Measurements from ENCODE around the gene FGF7. TPM values are rescaled to one million over a fixed set of nuclear protein-coding genes. Genes with fewer than 3 reads are reported as not detected.

Gene FGF7
- total RNA-seq, 4 donors from 2014 or later = 1.1 to 29.4 (median 8.6) TPM

GRCh38 chr15:49415149-49415548 is 7.9 kb upstream of the FGF7 start:
- H3K4me1 ChIP-seq = no peaks in the 10 kb centered on the region
- no peaks in the 10 kb centered on the region for H3K27me3 ChIP-seq
- intact Hi-C loops (cut with DNase I) = no loop called here
- H3K27ac ChIP-seq = no peak overlapping the region
- H3K4me3 ChIP-seq = no peak overlapping the region
- DNase-seq = no peak
- H3K36me3 ChIP-seq = no peaks in the 10 kb centered on the region
- H3K9me3 ChIP-seq = no peaks in the 10 kb centered on the region
- TF ChIP-seq POLR2A (IDR thresholded peaks at IDR 0.05) (no peak), CTCF (IDR thresholded peaks at IDR 0.05) (no peak)

GRCh38 chr15:49415638-49416037 is 7.4 kb upstream of the FGF7 start:
- Histone ChIP-seq H3K27ac (no peak overlapping the region), H3K4me1 (no peaks in the 10 kb centered on the region), H3K36me3 (no peaks in the 10 kb centered on the region), H3K9me3 (no peaks in the 10 kb centered on the region), H3K27me3 (no peaks in the 10 kb centered on the region), H3K4me3 (no peak overlapping the region)
- intact Hi-C loops (cut with DNase I) = no loop called here
- TF ChIP-seq CTCF (IDR thresholded peaks at IDR 0.05) = no peak
- no peak for TF ChIP-seq POLR2A (IDR thresholded peaks at IDR 0.05)
- 39 to 46% methylated on average over 1 of the region's 1 CpG for WGBS, 2 donors
- no peak for DNase-seq

GRCh38 chr15:49418811-49419210 is 4.2 kb upstream of the FGF7 start:
- intact Hi-C loops (cut with DNase I) = no loop called here
- Histone ChIP-seq H3K9me3 (no peaks in the 10 kb centered on the region), H3K36me3 (no peaks in the 10 kb centered on the region), H3K27me3 (no peaks in the 10 kb centered on the region), H3K4me1 (peaks cover 0 to 12% (median 0%) of the 10 kb centered on the region in 3 donors), H3K27ac (no peak overlapping the region), H3K4me3 (no peak overlapping the region)
- no peak for DNase-seq
- no peak for TF ChIP-seq POLR2A (IDR thresholded peaks at IDR 0.05)
- TF ChIP-seq CTCF (IDR thresholded peaks at IDR 0.05) = no peak
- 69 to 96% methylated on average over 1 of the region's 1 CpG for WGBS, 2 donors

- Histone ChIP-seq H3K9me3 (no peaks in the 10 kb centered on the region), H3K36me3 (no peaks in the 10 kb centered on the region), H3K4me3 (peak overlapping the region in 2 of 4 donors; percentile 27 to 63), H3K27ac (peak overlapping the region in 3 of 4 donors; percentile 63 to 67 (median 63)), H3K4me1 (peaks cover 0 to 12% (median 0%) of the 10 kb centered on the region in 3 donors), H3K27me3 (no peaks in the 10 kb centered on the region)
- no peak for DNase-seq
- TF ChIP-seq CTCF (IDR thresholded peaks at IDR 0.05) (peak; percentile 47 to 89 (median 78)), POLR2A (IDR thresholded peaks at IDR 0.05) (no peak)
- intact Hi-C loops (cut with DNase I) = no loop called here
- WGBS, 2 donors = 13 to 33% methylated on average over 9 of the region's 9 CpGs
These were observed 1.1 kb upstream of the FGF7 start for GRCh38 chr15:49421991-49422390.

GRCh38 chr15:49423901-49424550 is 984 bp downstream of the FGF7 start:
- no peak for DNase-seq
- H3K36me3 ChIP-seq = no peaks in the 10 kb centered on the region
- 53 to 57% methylated on average over 6 of the region's 6 CpGs for WGBS, 2 donors

More at GRCh38 chr15:49423901-49424550, 984 bp downstream of the FGF7 start:
- intact Hi-C loops (cut with DNase I) = no loop called here
- Histone ChIP-seq H3K4me1 (peaks cover 0 to 12% (median 0%) of the 10 kb centered on the region in 3 donors), H3K27ac (peak overlapping the region in 3 of 4 donors; percentile 63 to 78 (median 67)), H3K27me3 (no peaks in the 10 kb centered on the region), H3K4me3 (peak overlapping the region; percentile 3 to 63 (median 40)), H3K9me3 (no peaks in the 10 kb centered on the region)
- no peak for TF ChIP-seq CTCF (IDR thresholded peaks at IDR 0.05)
- no peak for TF ChIP-seq POLR2A (IDR thresholded peaks at IDR 0.05)
